Subcutaneous adipose tissue (tissue), 4 donors: Measurements from ENCODE around the gene MAP2K5. TPM values are rescaled to one million over a fixed set of nuclear protein-coding genes. Genes with fewer than 3 reads are reported as not detected.

Experiments
- CTCF ChIP-seq: fragments of 450-650 bp; IDR thresholded peaks from one replicate; pipeline ENCODE4 v1.5.1; 2016; ENCODE audit warnings: low read depth, mild to moderate bottlenecking, control low read depth, antibody characterized with exemption, moderate library complexity
- total RNA-seq, 4 donors: library from RNA; depleted of rRNA; stranded (reverse); fragments of >200 nt; gene quantifications; one replicate each; pipeline ENCODE4 v1.1.0, GENCODE V29; 2016

MAP2K5 gene
- total RNA-seq, 4 donors from 2014 or later, result 20.7 to 23.4 (median 22.3) TPM

- no peak for TF ChIP-seq CTCF
Observed at GRCh38 chr15:67607959-67608637, 65.6 kb downstream of the MAP2K5 start.

GRCh38 chr15:67608638-67608959, 66.1 kb downstream of the MAP2K5 start:
- no peak for TF ChIP-seq CTCF

- no peak for TF ChIP-seq CTCF
Observed at GRCh38 chr15:67611370-67612369, 69.2 kb downstream of the MAP2K5 start.

- no peak for TF ChIP-seq CTCF
Observed at GRCh38 chr15:67613211-67613610, 70.7 kb downstream of the MAP2K5 start.

GRCh38 chr15:67613708-67614107, 71.2 kb downstream of the MAP2K5 start:
- TF ChIP-seq CTCF, result no peak

GRCh38 chr15:67618297-67618696, 75.8 kb downstream of the MAP2K5 start:
- no peak for TF ChIP-seq CTCF

- TF ChIP-seq CTCF, result no peak
Observed at GRCh38 chr15:67622110-67622509, 79.6 kb downstream of the MAP2K5 start.
